HCT116 (cell line): Measurements from ENCODE around the gene DLX4. TPM values are rescaled to one million over a fixed set of nuclear protein-coding genes. Genes with fewer than 3 reads are reported as not detected.

Experiments
- ATAC-seq: fragments of 200-7000 bp; cut with Tn5 transposase; 2 replicates; pipeline ENCODE4 v1.9.1; 2020; ENCODE audit warnings: mild to moderate bottlenecking, moderate library complexity
- BruUV-seq: library from RNA; stranded (reverse); fragments of 400-500 nt; replicated peaks from 2 replicates; lab custom pipeline; 2021; lab: Mats Ljungman, UMichigan
- CTCF ChIA-PET: fragments of 300-600 bp; sonication (Branson Sonifier 250); formaldehyde crosslinking; loops from one replicate; lab custom pipeline; 2021; ENCODE audit warnings: antibody characterized with exemption; lab: Charles Lee
- POLR2A ChIA-PET: fragments of 300-600, 350-600 bp; sonication (Branson Sonifier 250); formaldehyde crosslinking; loops from one replicate; lab custom pipeline; 2021; ENCODE audit warnings: antibody characterized with exemption; lab: Charles Lee
- RAD21 ChIA-PET, 2 experiments: fragments of 300-600 bp; sonication (Branson Sonifier 250); formaldehyde crosslinking; loops; one replicate each; lab custom pipeline; 2023; ENCODE audit warnings: low total read pairs in 2 of 2; ENCODE audit not compliant: uncharacterized antibody in 2 of 2, unreplicated experiment in 2 of 2, low non-redundant PET in 1 of 2; lab: Charles Lee
- DNase-seq: peaks from one replicate; pipeline ENCODE4 v3.0.0-alpha.2; 2010; ENCODE audit warnings: low read depth, low spot score
- H2AFZ ChIP-seq: fragments of 200-600 bp; shearing (Covaris generic), sonication (generic); 2 replicates; pipeline ENCODE4 v1.6.1; 2017; ENCODE audit warnings: low read depth, mixed run types, mixed read lengths, antibody characterized with exemption, low read length; ENCODE audit not compliant: poor library complexity, severe bottlenecking
- H3K27ac ChIP-seq: 2 replicates; pipeline ENCODE4 v1.5.1; 2012; ENCODE audit warnings: low read depth, low read length
- H3K27me3 ChIP-seq: fragments of 200-600 bp; sonication (generic); 2 replicates; pipeline ENCODE4 v1.6.1; 2016; ENCODE audit warnings: mixed run types, low read length, mixed read lengths; ENCODE audit not compliant: insufficient read depth
- H3K36me3 ChIP-seq, 2 experiments: fragments of 200-500 bp in 1 of 2; fragments of 200-600 bp in 1 of 2; sonication (Bioruptor generic) in 1 of 2; sonication (generic) in 1 of 2; 2 replicates each; pipeline versions ENCODE4 v1.5.1 to v1.6.1; 2014 to 2016; ENCODE audit warnings: low read length in 2 of 2, inconsistent platforms in 1 of 2, mixed read lengths in 1 of 2, mixed run types in 1 of 2; ENCODE audit not compliant: insufficient read depth in 2 of 2, control insufficient read depth in 1 of 2
- H3K4me1 ChIP-seq, 2 experiments: fragments of 200-600 bp in 1 of 2; sonication (generic) in 1 of 2; 2 replicates each; pipeline versions ENCODE4 v1.5.1 to v1.6.1; 2012 to 2017; ENCODE audit warnings: low read length in 2 of 2, inconsistent platforms in 1 of 2, mild to moderate bottlenecking in 1 of 2, mixed read lengths in 1 of 2, mixed run types in 1 of 2, moderate library complexity in 1 of 2; ENCODE audit not compliant: insufficient read depth in 2 of 2, control insufficient read depth in 1 of 2
- H3K4me2 ChIP-seq: fragments of 200-600 bp; sonication (generic); 2 replicates; pipeline ENCODE4 v1.6.1; 2017; ENCODE audit warnings: mixed run types, low read length, mixed read lengths
- H3K4me3 ChIP-seq, 2 experiments: fragments of 200-600 bp in 1 of 2; sonication (generic) in 1 of 2; replicated peaks in 1 of 2; 2 replicates each; pipeline ENCODE4 v1.5.1; 2011 to 2016; ENCODE audit warnings: low read length in 2 of 2, control low read depth in 1 of 2, low read depth in 1 of 2, mild to moderate bottlenecking in 1 of 2, mixed read lengths in 1 of 2, mixed run types in 1 of 2
- H3K79me2 ChIP-seq: fragments of 200-600 bp; sonication (generic); 2 replicates; pipeline ENCODE4 v1.6.1; 2017; ENCODE audit warnings: mild to moderate bottlenecking, mixed run types, low read length, moderate library complexity, mixed read lengths; ENCODE audit not compliant: insufficient read depth
- H3K9ac ChIP-seq: fragments of 200-600 bp; sonication (generic); 2 replicates; pipeline ENCODE4 v1.6.1; 2016; ENCODE audit warnings: low read length, mixed read lengths
- H3K9me2 ChIP-seq: fragments of 200-600 bp; sonication (generic), shearing (Covaris generic); 2 replicates; pipeline ENCODE4 v1.6.1; 2017; ENCODE audit warnings: mixed run types, mild to moderate bottlenecking, moderate library complexity; ENCODE audit not compliant: insufficient read depth
- H3K9me3 ChIP-seq, 2 experiments: fragments of 200-500 bp in 1 of 2; fragments of 200-600 bp in 1 of 2; sonication (Bioruptor generic) in 1 of 2; sonication (generic) in 1 of 2; 2 replicates each; pipeline ENCODE4 v1.6.1; 2014 to 2017; ENCODE audit warnings: low read length in 2 of 2, mixed read lengths in 2 of 2, inconsistent platforms in 1 of 2, low read depth in 1 of 2, mild to moderate bottlenecking in 1 of 2, mixed run types in 1 of 2, moderate library complexity in 1 of 2; ENCODE audit not compliant: control insufficient read depth in 1 of 2, insufficient read depth in 1 of 2
- H4K20me1 ChIP-seq: fragments of 200-600 bp; sonication (generic), shearing (Covaris generic); 2 replicates; pipeline ENCODE4 v1.6.1; 2017; ENCODE audit warnings: mixed run types, mild to moderate bottlenecking, moderate library complexity; ENCODE audit not compliant: insufficient read depth
- CBX3 ChIP-seq: IDR thresholded peaks from 2 replicates; pipeline ENCODE4 v1.6.1; 2012; ENCODE audit warnings: low read depth
- EGR1 ChIP-seq: IDR thresholded peaks from 2 replicates; pipeline ENCODE4 v1.6.1; 2012; ENCODE audit warnings: low read depth
- EZH2 ChIP-seq: fragments of 200-600 bp; sonication (generic); IDR thresholded peaks from 2 replicates; pipeline ENCODE4 v1.6.1; 2017; ENCODE audit warnings: antibody characterized with exemption, mixed run types
- FOSL1 ChIP-seq: IDR thresholded peaks from 2 replicates; pipeline ENCODE4 v1.6.1; 2012; ENCODE audit warnings: low read depth
- JUND ChIP-seq: IDR thresholded peaks from 2 replicates; pipeline ENCODE4 v1.6.1; 2012
- POLR2A ChIP-seq: IDR thresholded peaks from 2 replicates; pipeline ENCODE4 v1.7.0; 2011; ENCODE audit warnings: borderline replicate concordance; ENCODE audit not compliant: insufficient read depth, insufficient read length; ENCODE audit errors: extremely low read depth
- POLR2AphosphoS5 ChIP-seq: IDR thresholded peaks from 2 replicates; pipeline ENCODE4 v1.6.1; 2011; ENCODE audit warnings: mild to moderate bottlenecking, low read depth, low read length, moderate library complexity
- REST ChIP-seq: IDR thresholded peaks from 2 replicates; pipeline ENCODE4 v1.6.1; 2012; ENCODE audit warnings: low read depth
- SIN3A ChIP-seq: IDR thresholded peaks from 2 replicates; pipeline ENCODE4 v1.6.1; 2012; ENCODE audit warnings: low read depth
- SP1 ChIP-seq: IDR thresholded peaks from 2 replicates; pipeline ENCODE4 v1.6.1; 2012; ENCODE audit warnings: low read depth
- TCF7L2 ChIP-seq: IDR thresholded peaks from 2 replicates; pipeline ENCODE4 v1.7.0; 2011; ENCODE audit warnings: borderline replicate concordance, inconsistent platforms; ENCODE audit not compliant: insufficient read depth, insufficient read length; ENCODE audit errors: extremely low read depth
- YY1 ChIP-seq: IDR thresholded peaks from 2 replicates; pipeline ENCODE4 v1.6.1; 2011; ENCODE audit warnings: low read length, low read depth, moderate library complexity, mild to moderate bottlenecking; ENCODE audit not compliant: insufficient replicate concordance; ENCODE audit errors: extremely low read depth
- ZBTB33 ChIP-seq: IDR thresholded peaks from 2 replicates; pipeline ENCODE4 v1.6.1; 2011; ENCODE audit warnings: mild to moderate bottlenecking, low read length, moderate library complexity; ENCODE audit not compliant: insufficient replicate concordance; ENCODE audit errors: extremely low read depth
- ZFX ChIP-seq: fragments of 450-650 bp; IDR thresholded peaks from 2 replicates; pipeline ENCODE4 v1.6.1; 2017
- ZNF274 ChIP-seq: fragments of 200-500 bp; sonication (Bioruptor generic); IDR thresholded peaks from 2 replicates; pipeline ENCODE4 v1.6.1; 2014; ENCODE audit warnings: mild to moderate bottlenecking, low read depth, low read length, inconsistent platforms
- intact Hi-C: fragments of 100-400 bp; cut with micrococcal nuclease; formaldehyde crosslinking; loops from 2 replicates; pipeline ENCODE4 v1.10.0; 2022
- total RNA-seq: library from RNA; stranded (reverse); gene quantifications from one replicate; pipeline ENCODE4 v1.2.1, GENCODE V29; 2021; ENCODE audit not compliant: unreplicated experiment
- TF ChIP-seq, protein P1 (sequence below): IDR thresholded peaks from 2 replicates; pipeline ENCODE4 v1.6.1; 2012
- TF ChIP-seq, protein P2 (sequence below): IDR thresholded peaks from 2 replicates; pipeline ENCODE4 v1.6.1; 2012

The DLX4 gene
- total RNA-seq, 1 experiment from 2014 or later = 14.0 TPM

- Histone ChIP-seq H3K79me2 (no peaks in the 10 kb centered on the region), H3K9me3 (peaks cover 0 to 16% of the 10 kb centered on the region in 2 experiments; a peak in 2 of 4 replicates), H3K27ac (no peak overlapping the region), H2AFZ (no peak overlapping the region), H3K36me3 (no peaks in the 10 kb centered on the region), H3K4me1 (peaks cover 15 to 25% of the 10 kb centered on the region in 2 experiments), H3K4me2 (no peak overlapping the region), H3K9ac (no peak overlapping the region), H3K9me2 (no peaks in the 10 kb centered on the region), H3K4me3 (no peak overlapping the region), H4K20me1 (no peaks in the 10 kb centered on the region), H3K27me3 (no peaks in the 10 kb centered on the region)
- intact Hi-C loops = no loop called here
- no TSS peak for BruUV-seq
- ATAC-seq (no peak), DNase-seq (no peak)
- CTCF ChIA-PET = no interaction called here
- TF ChIP-seq SIN3A (no peak), ZNF274 (no peak), POLR2A (no peak), CBX3 (no peak), ZFX (no peak), EZH2 (no peak), ZBTB33 (no peak), FOSL1 (no peak), JUND (no peak), SP1 (no peak), POLR2AphosphoS5 (no peak), REST (no peak), TCF7L2 (no peak), YY1 (no peak), EGR1 (no peak)
- TF ChIP-seq, protein P1, sequence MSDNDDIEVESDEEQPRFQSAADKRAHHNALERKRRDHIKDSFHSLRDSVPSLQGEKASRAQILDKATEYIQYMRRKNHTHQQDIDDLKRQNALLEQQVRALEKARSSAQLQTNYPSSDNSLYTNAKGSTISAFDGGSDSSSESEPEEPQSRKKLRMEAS = no peak
- TF ChIP-seq, protein P2, sequence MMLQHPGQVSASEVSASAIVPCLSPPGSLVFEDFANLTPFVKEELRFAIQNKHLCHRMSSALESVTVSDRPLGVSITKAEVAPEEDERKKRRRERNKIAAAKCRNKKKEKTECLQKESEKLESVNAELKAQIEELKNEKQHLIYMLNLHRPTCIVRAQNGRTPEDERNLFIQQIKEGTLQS = no peak
- POLR2A ChIA-PET = no interaction called here
- RAD21 ChIA-PET = no interaction called here
Measured at GRCh38 chr17:50023520-50023919, 54.5 kb downstream of the DLX4 start.
